HFFc6 (cell line): ENCODE data around the gene AGPAT2. TPM values are rescaled to one million over a fixed set of nuclear protein-coding genes. Genes with fewer than 3 reads are reported as not detected.

Experiments used
- DNase-seq: peaks from one replicate; pipeline ENCODE4 v3.0.0-alpha.2; 2018
- H3K27ac Mint-ChIP-seq: 2 replicates; pipeline ENCODE4 v1.8.0; 2020; ENCODE audit warnings: mild to moderate bottlenecking, mixed read lengths
- H3K27me3 Mint-ChIP-seq: 2 replicates; pipeline ENCODE4 v1.8.0; 2021; ENCODE audit warnings: mild to moderate bottlenecking, moderate library complexity, mixed read lengths; ENCODE audit not compliant: insufficient read depth
- H3K36me3 Mint-ChIP-seq: 2 replicates; pipeline ENCODE4 v1.8.0; 2021; ENCODE audit warnings: low read depth, mixed read lengths
- H3K4me1 Mint-ChIP-seq: 2 replicates; pipeline ENCODE4 v1.8.0; 2020; ENCODE audit warnings: low read depth, mixed read lengths
- H3K4me3 Mint-ChIP-seq: 2 replicates; pipeline ENCODE4 v1.8.0; 2020; ENCODE audit warnings: mild to moderate bottlenecking, moderate library complexity, mixed read lengths
- H3K9me3 Mint-ChIP-seq: 2 replicates; pipeline ENCODE4 v1.8.0; 2020; ENCODE audit warnings: mild to moderate bottlenecking, mixed read lengths
- total RNA-seq, 6 experiments: library from RNA; stranded (reverse); fragmentation: NEBNext Ultra II Directional; extraction: Animal tissue kit (Norgen Biotek cat#: 25700); gene quantifications; 2 replicates in 1 of 6; 3 replicates in 5 of 6; pipeline ENCODE4 v1.2.3, GENCODE V29; 2021
- TF ChIP-seq, protein P1 (sequence below): fragments of 200-600 bp; sonication (generic); IDR thresholded peaks from 2 replicates; pipeline ENCODE4 v1.5.0; 2021; ENCODE audit warnings: antibody characterized with exemption, mild to moderate bottlenecking

AGPAT2 gene
- total RNA-seq, 6 experiments from 2014 or later, result 48.7 to 58.4 (median 54.8) TPM

DNA sequence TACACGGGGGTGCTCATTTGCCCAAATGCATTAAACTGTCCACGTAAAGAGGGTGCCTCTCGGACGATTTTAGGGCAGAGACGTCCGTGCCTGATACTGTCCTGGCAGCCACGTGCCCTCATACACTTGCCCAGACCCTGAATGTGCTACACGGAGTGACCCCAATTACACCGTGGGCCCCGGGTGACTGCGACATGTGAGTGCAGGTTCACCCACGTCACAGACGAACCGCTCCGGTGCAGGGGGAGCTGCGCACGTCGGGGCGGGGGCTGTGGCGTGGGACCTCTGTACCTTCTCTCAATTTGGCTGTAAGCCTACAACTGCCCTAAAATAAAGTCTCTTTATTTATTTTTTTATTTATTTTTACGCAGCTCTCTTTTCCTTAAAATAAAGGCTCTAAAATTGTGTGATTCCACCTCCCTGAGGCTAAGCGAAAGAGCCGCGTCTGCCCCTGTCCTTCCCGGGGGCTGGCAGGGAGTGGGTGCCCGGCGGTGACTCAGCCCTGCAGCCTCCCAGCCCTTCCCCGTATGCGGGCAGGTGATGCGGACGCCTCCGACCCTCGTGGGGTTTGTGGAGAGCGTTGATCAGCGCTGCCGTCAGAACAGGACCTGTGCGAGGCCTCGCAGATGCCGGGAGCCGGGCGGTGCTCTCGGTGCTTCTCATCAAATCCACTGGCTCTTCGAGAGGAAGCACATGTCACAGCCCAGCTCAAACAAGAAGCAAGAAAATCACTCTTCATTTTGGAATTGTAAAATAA lies 33.8 kb downstream of the AGPAT2 start:
- Mint-ChIP-seq H3K36me3 (no peaks in the 10 kb centered on the region), H3K4me3 (no peak overlapping the region), H3K4me1 (peaks cover 4% of the 10 kb centered on the region; the same call in 1 of the 2 replicates), H3K27me3 (peaks cover 17% of the 10 kb centered on the region), H3K9me3 (no peaks in the 10 kb centered on the region), H3K27ac (no peak overlapping the region)
- TF ChIP-seq, protein P1, sequence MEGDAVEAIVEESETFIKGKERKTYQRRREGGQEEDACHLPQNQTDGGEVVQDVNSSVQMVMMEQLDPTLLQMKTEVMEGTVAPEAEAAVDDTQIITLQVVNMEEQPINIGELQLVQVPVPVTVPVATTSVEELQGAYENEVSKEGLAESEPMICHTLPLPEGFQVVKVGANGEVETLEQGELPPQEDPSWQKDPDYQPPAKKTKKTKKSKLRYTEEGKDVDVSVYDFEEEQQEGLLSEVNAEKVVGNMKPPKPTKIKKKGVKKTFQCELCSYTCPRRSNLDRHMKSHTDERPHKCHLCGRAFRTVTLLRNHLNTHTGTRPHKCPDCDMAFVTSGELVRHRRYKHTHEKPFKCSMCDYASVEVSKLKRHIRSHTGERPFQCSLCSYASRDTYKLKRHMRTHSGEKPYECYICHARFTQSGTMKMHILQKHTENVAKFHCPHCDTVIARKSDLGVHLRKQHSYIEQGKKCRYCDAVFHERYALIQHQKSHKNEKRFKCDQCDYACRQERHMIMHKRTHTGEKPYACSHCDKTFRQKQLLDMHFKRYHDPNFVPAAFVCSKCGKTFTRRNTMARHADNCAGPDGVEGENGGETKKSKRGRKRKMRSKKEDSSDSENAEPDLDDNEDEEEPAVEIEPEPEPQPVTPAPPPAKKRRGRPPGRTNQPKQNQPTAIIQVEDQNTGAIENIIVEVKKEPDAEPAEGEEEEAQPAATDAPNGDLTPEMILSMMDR, result no peak
- DNase-seq, result no peak

DNA sequence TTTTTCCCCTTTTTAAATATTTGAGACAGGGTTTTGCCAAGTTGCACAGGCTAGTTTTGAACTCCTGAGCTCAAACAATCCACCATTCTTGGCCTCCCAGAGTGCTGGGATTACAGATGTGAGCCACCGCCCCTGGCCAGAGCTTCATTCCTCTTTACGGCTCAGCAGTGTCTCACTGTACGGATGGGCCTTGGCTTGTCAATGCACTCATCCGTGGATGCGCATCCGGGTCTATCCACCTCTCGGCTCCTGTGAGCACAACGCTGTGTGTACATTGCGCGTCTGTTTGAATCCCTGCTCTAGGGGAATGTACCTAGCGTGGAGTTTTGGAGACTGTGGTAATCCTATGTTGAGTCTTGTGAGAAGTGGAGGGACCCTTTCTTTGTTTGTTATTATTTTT lies 35.4 kb downstream of the AGPAT2 start:
- Mint-ChIP-seq H3K27ac (no peak overlapping the region), H3K4me3 (no peak overlapping the region), H3K27me3 (peaks cover 12% of the 10 kb centered on the region), H3K9me3 (no peaks in the 10 kb centered on the region), H3K4me1 (peaks cover 4% of the 10 kb centered on the region; the same call in 1 of the 2 replicates), H3K36me3 (no peaks in the 10 kb centered on the region)
- DNase-seq, result no peak
- TF ChIP-seq, protein P1, result no peak

DNA sequence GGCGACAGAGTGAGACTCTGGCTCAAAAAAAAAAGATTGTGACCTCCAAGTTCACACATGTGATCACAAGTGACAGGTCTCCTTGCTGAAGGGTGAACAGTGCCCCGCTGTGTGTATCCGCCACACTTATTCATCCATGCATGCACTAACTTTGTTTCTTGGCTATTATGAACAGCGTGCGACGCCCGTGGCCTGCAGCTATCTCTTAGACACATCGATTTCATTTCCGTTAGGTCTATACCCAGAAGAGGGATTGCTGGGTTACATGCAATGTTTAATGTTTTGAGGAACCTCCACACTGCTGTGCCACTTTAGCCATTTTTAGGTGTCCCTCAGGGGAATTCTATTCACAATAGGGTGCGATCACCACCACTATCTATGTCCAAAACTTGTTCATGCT lies 36.6 kb downstream of the AGPAT2 start:
- H3K36me3 Mint-ChIP-seq, result no peaks in the 10 kb centered on the region
- no peak overlapping the region for H3K27ac Mint-ChIP-seq
- TF ChIP-seq, protein P1, result no peak
- H3K9me3 Mint-ChIP-seq, result no peaks in the 10 kb centered on the region
- no peak overlapping the region for H3K4me3 Mint-ChIP-seq
- H3K27me3 Mint-ChIP-seq, result peaks cover 10% of the 10 kb centered on the region
- peaks cover 4% of the 10 kb centered on the region; the same call in 1 of the 2 replicates for H3K4me1 Mint-ChIP-seq
- no peak for DNase-seq

DNA sequence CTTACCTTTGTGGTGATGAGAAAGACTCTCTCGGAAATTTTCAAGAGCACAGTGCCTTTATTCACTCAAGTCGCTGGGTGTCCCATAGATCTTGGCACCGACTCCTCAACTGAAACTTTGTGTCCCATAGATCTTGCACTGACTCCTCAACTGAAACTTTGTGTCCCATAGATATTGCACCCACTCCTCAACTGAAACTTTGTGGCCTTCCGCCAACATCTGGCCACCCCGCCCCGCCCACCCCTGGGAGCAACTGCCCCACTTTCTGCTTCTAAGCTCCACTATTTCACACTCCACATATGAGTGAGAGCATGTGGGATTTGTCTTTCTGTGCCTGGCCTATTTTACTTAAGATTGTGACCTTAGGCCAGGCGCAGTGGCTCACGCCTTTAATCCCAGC lies 37.2 kb downstream of the AGPAT2 start:
- H3K4me1 Mint-ChIP-seq, result peaks cover 4% of the 10 kb centered on the region; the same call in 1 of the 2 replicates
- H3K4me3 Mint-ChIP-seq, result no peak overlapping the region
- H3K36me3 Mint-ChIP-seq, result no peaks in the 10 kb centered on the region
- TF ChIP-seq, protein P1, result no peak
- peaks cover 10% of the 10 kb centered on the region for H3K27me3 Mint-ChIP-seq
- H3K27ac Mint-ChIP-seq, result no peak overlapping the region
- DNase-seq, result no peak
- no peaks in the 10 kb centered on the region for H3K9me3 Mint-ChIP-seq

DNA sequence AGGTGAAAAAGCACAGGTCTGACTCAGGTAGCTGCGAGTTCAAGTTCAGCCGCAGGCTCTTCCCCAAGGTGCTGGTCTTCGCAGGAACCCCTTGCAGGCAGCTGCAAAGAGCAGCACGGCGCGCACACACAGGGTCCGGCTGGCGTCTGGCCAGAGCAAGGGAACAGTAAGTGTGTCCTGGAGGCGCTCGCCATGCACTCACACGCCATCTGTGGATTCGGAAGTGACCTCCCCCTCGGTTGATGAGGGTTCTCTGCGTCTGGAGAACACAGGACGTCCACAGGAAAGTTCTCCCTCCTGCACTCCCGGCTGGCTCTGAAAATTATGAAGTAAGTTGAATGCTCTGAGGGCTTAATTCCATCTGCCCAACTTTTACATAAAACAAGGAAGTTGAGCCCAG lies 38.5 kb downstream of the AGPAT2 start:
- TF ChIP-seq, protein P1, result no peak
- H3K36me3 Mint-ChIP-seq, result no peaks in the 10 kb centered on the region
- no peak for DNase-seq
- no peak overlapping the region for H3K4me3 Mint-ChIP-seq
- H3K27me3 Mint-ChIP-seq, result peaks cover 10% of the 10 kb centered on the region
- no peaks in the 10 kb centered on the region for H3K9me3 Mint-ChIP-seq
- H3K4me1 Mint-ChIP-seq, result peaks cover 4% of the 10 kb centered on the region; the same call in 1 of the 2 replicates
- no peak overlapping the region for H3K27ac Mint-ChIP-seq
